ENCODE data around the gene SNCAIP.

SNCAIP gene

GRCh38 chr5:122330881-122331280 is 18.8 kb downstream of the SNCAIP start:
- H3K4me3 ChIP-seq (ENCODE audit: low read depth, low read length): no peak overlapping the region
- TF ChIP-seq CTCF (IDR thresholded peaks at IDR 0.05; ENCODE audit: low read depth, low read length): no peak

DNA sequence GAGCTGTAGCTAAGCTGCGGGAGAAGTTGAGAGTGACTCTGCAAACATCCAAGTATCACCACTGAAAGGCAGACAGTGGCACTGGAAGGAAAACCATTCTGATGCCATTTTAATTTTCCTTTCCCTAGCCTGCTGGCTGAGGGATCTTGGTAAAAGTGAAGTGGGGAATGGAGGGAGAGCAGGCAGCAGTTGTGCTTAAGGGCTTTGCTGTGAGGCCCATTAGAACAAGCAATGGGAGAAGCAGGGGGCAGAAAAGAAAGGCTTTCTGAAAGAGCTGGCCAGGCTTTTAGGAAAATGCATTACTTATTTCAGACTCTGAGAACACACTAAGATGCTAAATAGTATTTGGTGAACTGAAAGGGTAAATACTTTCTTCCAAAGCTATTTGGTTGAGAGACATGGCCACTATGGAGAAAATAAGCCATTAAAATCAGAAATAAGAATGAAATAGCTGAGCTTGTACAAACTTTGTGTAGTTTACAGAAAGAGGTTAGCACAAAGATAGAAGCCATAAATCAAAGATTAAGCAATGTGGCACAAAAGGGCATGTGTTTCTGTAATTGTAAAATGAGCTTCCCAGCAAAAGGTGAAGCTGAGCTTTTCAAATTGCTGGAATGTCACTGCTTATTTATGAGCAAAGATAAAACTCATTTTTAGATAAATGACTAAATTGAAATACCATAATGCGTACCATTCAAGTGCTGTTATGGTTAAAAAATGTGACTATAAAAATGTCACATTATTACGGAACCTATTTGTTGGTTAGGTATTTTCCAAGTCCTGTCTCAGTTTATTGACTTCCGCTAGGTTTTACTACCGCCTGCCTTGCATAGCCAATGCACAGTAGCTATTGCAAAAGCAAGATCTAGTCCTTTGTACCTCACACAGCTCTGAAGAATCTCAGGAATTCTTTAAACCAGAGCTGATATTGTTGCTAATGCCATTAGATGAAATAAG is 20.8 kb downstream of the SNCAIP start:
- TF ChIP-seq CTCF (IDR thresholded peaks at IDR 0.05; ENCODE audit: low read depth, low read length): no peak
- H3K4me3 ChIP-seq (ENCODE audit: low read depth, low read length): no peak overlapping the region

- TF ChIP-seq CTCF (IDR thresholded peaks at IDR 0.05; ENCODE audit: low read depth, low read length): no peak
- H3K4me3 ChIP-seq (ENCODE audit: low read depth, low read length): no peak overlapping the region
These were observed 21.5 kb downstream of the SNCAIP start for GRCh38 chr5:122333564-122333963.

DNA sequence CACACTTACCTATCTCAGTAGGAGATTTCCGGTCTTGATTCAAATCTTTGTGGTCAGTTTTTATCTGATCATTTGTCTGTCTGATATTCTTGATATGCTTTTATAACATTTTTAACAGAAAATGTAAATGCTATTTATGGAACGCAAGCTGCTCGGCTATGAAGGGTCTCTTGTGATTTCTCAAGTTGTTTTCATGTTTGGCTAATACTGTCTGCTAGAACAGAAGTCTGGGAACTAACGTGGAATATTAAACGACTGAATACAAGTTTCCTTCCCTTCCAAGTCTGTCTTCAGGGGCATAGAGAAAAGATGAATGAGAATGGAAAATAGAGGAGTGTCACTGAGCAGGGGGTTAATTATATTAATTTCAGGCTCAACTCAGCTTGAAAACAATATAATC is 27.6 kb downstream of the SNCAIP start:
- no peak for TF ChIP-seq CTCF (IDR thresholded peaks at IDR 0.05; ENCODE audit: low read depth, low read length)
- H3K4me3 ChIP-seq (ENCODE audit: low read depth, low read length): no peak overlapping the region

GRCh38 chr5:122341087-122341486 is 29.1 kb downstream of the SNCAIP start:
- H3K4me3 ChIP-seq (ENCODE audit: low read depth, low read length): no peak overlapping the region
- no peak for TF ChIP-seq CTCF (IDR thresholded peaks at IDR 0.05; ENCODE audit: low read depth, low read length)

- TF ChIP-seq CTCF (IDR thresholded peaks at IDR 0.05; ENCODE audit: low read depth, low read length): no peak
- no peak overlapping the region for H3K4me3 ChIP-seq (ENCODE audit: low read depth, low read length)
These were observed 30.2 kb downstream of the SNCAIP start for GRCh38 chr5:122342256-122342655.

DNA sequence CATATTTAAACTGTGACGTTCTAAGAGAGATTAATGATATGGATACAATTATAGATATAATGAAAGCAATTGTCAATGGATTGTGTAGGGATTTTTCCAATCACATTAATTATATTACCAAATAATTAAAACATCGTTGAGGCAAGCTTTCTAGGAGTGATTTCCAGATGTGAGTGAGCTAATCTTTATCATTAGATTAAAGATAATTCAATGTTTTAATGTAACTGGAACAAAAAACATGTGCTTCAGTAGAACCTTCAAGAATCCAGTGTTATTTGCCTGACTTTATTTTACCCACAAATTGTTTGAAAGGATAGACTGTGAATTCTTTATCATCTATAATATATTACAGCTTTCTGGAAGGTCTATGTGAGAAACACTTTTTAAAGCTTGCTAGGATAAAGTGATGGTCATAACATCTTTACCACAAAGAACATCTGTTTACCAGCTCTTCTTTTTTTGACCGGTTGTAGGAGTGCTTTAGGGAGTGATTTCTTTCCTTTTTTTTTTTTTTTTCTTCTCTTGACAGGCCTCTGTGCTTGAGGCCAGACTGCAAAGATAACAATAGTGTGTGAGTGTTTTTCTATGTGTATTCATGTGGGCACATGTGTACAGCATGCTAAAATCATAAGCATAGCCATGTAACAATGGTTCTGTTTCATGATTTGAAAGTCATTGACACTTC is 35.0 kb downstream of the SNCAIP start:
- H3K4me3 ChIP-seq (ENCODE audit: low read depth, low read length): no peak overlapping the region
- TF ChIP-seq CTCF (IDR thresholded peaks at IDR 0.05; ENCODE audit: low read depth, low read length): no peak

Data from WI38 (cell line).